ENCODE data around the gene GMDS. TPM values are rescaled to one million over a fixed set of nuclear protein-coding genes. Genes with fewer than 3 reads are reported as not detected.

Gene GMDS
- total and polyA plus RNA-seq, 2 donors (not counting 1 experiment from before 2014, with no cell fraction given) = 12.7 to 34.5 TPM

DNA sequence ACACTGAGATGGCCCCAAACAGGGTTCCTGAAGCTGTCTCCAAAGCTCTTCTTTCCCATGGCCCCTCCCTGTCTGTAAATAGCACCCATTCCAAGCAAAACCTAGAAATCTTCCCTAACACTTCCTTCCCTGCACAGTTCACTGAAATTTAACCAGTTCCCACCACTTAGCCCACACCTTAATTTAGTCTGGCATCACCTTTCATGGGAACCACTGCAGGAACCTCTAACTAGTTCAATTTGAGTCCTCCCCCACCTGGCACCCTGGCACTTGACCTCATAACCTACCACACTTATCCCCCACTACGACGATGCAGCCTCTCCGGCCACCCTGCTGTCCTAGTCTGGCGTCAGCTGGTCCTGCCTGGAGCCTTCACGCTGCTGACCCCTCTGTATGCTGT is 278.7 kb downstream of the GMDS start:
- no peak overlapping the region for H3K4me2 ChIP-seq (ENCODE audit: extremely low read depth, insufficient read depth, low read length)
- no peak for DNase-seq (ENCODE audit: low read depth in 2 of 2)
- no peak overlapping the region for H3K27ac ChIP-seq (ENCODE audit: insufficient read depth, low read length)
- no peaks in the 10 kb centered on the region for H3K36me3 ChIP-seq (ENCODE audit: control insufficient read depth, insufficient read depth, low read length)
- no peaks in the 10 kb centered on the region for H3K27me3 ChIP-seq (ENCODE audit: control insufficient read depth, insufficient read depth, low read length)
- H4K20me1 ChIP-seq (ENCODE audit: control insufficient read depth, extremely low read depth, insufficient read depth, low read length) = no peaks in the 10 kb centered on the region
- H3K9ac ChIP-seq (ENCODE audit: insufficient read depth, low read length) = no peak overlapping the region
- TF ChIP-seq EZH2 (IDR thresholded peaks at IDR 0.05; ENCODE audit: low read length, missing control alignments) = no peak
- TF ChIP-seq, protein P1, sequence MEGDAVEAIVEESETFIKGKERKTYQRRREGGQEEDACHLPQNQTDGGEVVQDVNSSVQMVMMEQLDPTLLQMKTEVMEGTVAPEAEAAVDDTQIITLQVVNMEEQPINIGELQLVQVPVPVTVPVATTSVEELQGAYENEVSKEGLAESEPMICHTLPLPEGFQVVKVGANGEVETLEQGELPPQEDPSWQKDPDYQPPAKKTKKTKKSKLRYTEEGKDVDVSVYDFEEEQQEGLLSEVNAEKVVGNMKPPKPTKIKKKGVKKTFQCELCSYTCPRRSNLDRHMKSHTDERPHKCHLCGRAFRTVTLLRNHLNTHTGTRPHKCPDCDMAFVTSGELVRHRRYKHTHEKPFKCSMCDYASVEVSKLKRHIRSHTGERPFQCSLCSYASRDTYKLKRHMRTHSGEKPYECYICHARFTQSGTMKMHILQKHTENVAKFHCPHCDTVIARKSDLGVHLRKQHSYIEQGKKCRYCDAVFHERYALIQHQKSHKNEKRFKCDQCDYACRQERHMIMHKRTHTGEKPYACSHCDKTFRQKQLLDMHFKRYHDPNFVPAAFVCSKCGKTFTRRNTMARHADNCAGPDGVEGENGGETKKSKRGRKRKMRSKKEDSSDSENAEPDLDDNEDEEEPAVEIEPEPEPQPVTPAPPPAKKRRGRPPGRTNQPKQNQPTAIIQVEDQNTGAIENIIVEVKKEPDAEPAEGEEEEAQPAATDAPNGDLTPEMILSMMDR (conservative IDR thresholded peaks at IDR 0.05 in 1 of 2, IDR thresholded peaks at IDR 0.05 in 1 of 2; ENCODE audit: low read depth in 1 of 2, low read length in 2 of 2) = no peak
- H2AFZ ChIP-seq (ENCODE audit: low read length) = no peak overlapping the region
- no peaks in the 10 kb centered on the region for H3K4me1 ChIP-seq (ENCODE audit: control insufficient read depth, extremely low read depth, insufficient read depth, low read length)
- H3K4me3 ChIP-seq (replicated peaks in 1 of 4; ENCODE audit: control extremely low read depth in 1 of 4, insufficient read depth in 1 of 4, low read depth in 3 of 4, low read length in 4 of 4) = no peak overlapping the region
- no peaks in the 10 kb centered on the region for H3K79me2 ChIP-seq (ENCODE audit: control insufficient read depth, insufficient read depth, low read length)
- H3K9me3 ChIP-seq (ENCODE audit: control insufficient read depth, insufficient read depth, low read depth, low read length) = no peaks in the 10 kb centered on the region

DNA sequence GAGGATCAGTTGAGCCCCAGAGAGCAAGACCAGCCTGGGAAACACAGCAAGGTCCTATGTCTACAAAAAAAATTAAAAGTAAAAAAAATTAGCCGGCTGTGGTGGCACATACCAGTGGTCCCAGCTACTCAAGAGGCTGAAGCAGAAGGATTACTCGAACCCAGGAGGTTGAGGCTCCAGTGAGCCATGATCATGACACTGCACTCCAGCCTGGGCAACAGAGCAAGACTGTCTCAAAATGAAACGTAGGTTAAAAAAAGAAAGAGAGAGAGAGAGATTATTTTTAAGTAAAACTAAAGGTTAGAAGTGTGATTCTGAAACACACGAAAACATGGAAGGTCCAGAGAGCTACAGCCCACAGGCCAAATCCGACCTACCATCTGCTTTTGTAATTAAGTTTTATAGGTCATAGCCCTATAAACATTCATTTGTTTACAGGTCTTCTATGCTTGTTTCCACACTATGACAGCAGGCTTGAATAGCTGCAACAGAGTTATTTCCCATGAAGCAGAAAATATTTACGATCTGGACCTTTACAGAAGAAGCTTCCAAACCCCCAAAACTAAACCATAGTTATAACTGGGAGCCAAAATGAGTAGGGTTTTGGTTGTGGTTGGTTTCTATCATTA is 279.7 kb downstream of the GMDS start:
- Histone ChIP-seq H3K4me2 (ENCODE audit: extremely low read depth, insufficient read depth, low read length) (no peak overlapping the region), H3K27me3 (ENCODE audit: control insufficient read depth, insufficient read depth, low read length) (no peaks in the 10 kb centered on the region), H3K9ac (ENCODE audit: insufficient read depth, low read length) (no peak overlapping the region), H3K9me3 (ENCODE audit: control insufficient read depth, insufficient read depth, low read depth, low read length) (no peaks in the 10 kb centered on the region), H3K27ac (ENCODE audit: insufficient read depth, low read length) (no peak overlapping the region), H3K79me2 (ENCODE audit: control insufficient read depth, insufficient read depth, low read length) (no peaks in the 10 kb centered on the region), H3K4me3 (replicated peaks in 1 of 4; ENCODE audit: control extremely low read depth in 1 of 4, insufficient read depth in 1 of 4, low read depth in 3 of 4, low read length in 4 of 4) (no peak overlapping the region), H3K4me1 (ENCODE audit: control insufficient read depth, extremely low read depth, insufficient read depth, low read length) (no peaks in the 10 kb centered on the region), H4K20me1 (ENCODE audit: control insufficient read depth, extremely low read depth, insufficient read depth, low read length) (no peaks in the 10 kb centered on the region), H2AFZ (ENCODE audit: low read length) (no peak overlapping the region), H3K36me3 (ENCODE audit: control insufficient read depth, insufficient read depth, low read length) (no peaks in the 10 kb centered on the region)
- DNase-seq (ENCODE audit: low read depth in 2 of 2) = no peak
- TF ChIP-seq EZH2 (IDR thresholded peaks at IDR 0.05; ENCODE audit: low read length, missing control alignments) = no peak
- TF ChIP-seq, protein P1 (conservative IDR thresholded peaks at IDR 0.05 in 1 of 2, IDR thresholded peaks at IDR 0.05 in 1 of 2; ENCODE audit: low read depth in 1 of 2, low read length in 2 of 2) = no peak

DNA sequence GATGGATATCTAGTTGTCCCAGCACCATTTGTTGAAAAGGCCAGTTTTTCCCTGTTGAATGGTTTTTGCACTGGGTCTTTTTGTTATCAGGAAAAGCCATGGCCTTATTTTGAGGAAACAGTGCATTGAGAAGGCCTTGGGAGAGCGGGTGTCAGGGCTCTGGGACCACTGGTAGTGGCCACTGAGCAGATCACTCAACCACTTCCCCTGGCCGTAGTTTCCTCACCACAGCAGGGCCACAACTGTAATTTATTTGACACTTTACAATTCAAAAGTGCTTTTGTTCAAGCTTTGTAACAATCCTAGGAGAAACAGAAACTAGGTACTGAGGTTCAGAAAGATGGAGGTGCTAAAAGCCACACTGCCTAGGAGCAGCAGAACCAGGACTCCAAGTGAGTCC is 281.8 kb downstream of the GMDS start:
- Histone ChIP-seq H3K4me2 (ENCODE audit: extremely low read depth, insufficient read depth, low read length) (no peak overlapping the region), H3K27me3 (ENCODE audit: control insufficient read depth, insufficient read depth, low read length) (no peaks in the 10 kb centered on the region), H2AFZ (ENCODE audit: low read length) (no peak overlapping the region), H3K4me3 (replicated peaks in 1 of 4; ENCODE audit: control extremely low read depth in 1 of 4, insufficient read depth in 1 of 4, low read depth in 3 of 4, low read length in 4 of 4) (no peak overlapping the region), H3K27ac (ENCODE audit: insufficient read depth, low read length) (no peak overlapping the region), H3K79me2 (ENCODE audit: control insufficient read depth, insufficient read depth, low read length) (no peaks in the 10 kb centered on the region), H3K9me3 (ENCODE audit: control insufficient read depth, insufficient read depth, low read depth, low read length) (no peaks in the 10 kb centered on the region), H3K4me1 (ENCODE audit: control insufficient read depth, extremely low read depth, insufficient read depth, low read length) (no peaks in the 10 kb centered on the region), H4K20me1 (ENCODE audit: control insufficient read depth, extremely low read depth, insufficient read depth, low read length) (no peaks in the 10 kb centered on the region), H3K9ac (ENCODE audit: insufficient read depth, low read length) (no peak overlapping the region), H3K36me3 (ENCODE audit: control insufficient read depth, insufficient read depth, low read length) (no peaks in the 10 kb centered on the region)
- DNase-seq (ENCODE audit: low read depth in 2 of 2) = no peak
- TF ChIP-seq EZH2 (IDR thresholded peaks at IDR 0.05; ENCODE audit: low read length, missing control alignments) = no peak
- TF ChIP-seq, protein P1 (conservative IDR thresholded peaks at IDR 0.05 in 1 of 2, IDR thresholded peaks at IDR 0.05 in 1 of 2; ENCODE audit: low read depth in 1 of 2, low read length in 2 of 2) = no peak

Data from fibroblast of lung (primary cell).